H9 (cell line): ENCODE measurements around the gene FGF4. TPM values are rescaled to one million over a fixed set of nuclear protein-coding genes. Genes with fewer than 3 reads are reported as not detected.

Experiments
- DNase-seq: peaks from one replicate; pipeline ENCODE4 v3.0.0-alpha.2; 2017
- H2AFZ ChIP-seq: one replicate; pipeline ENCODE4 v1.6.1; 2013; ENCODE audit warnings: mild to moderate bottlenecking, low read length, control low read depth, moderate library complexity
- H2AK5ac ChIP-seq: 2 replicates; pipeline ENCODE4 v1.6.1; 2013; ENCODE audit warnings: low read length, control low read depth, mixed read lengths; ENCODE audit not compliant: insufficient read length
- H2BK120ac ChIP-seq: one replicate; pipeline ENCODE4 v1.6.1; 2013; ENCODE audit warnings: low read depth, mild to moderate bottlenecking, low read length, control low read depth, inconsistent platforms; ENCODE audit not compliant: poor library complexity, severe bottlenecking
- H2BK12ac ChIP-seq: 2 replicates; pipeline ENCODE4 v1.6.1; 2013; ENCODE audit warnings: low read length, control low read depth, mixed read lengths, low read depth; ENCODE audit not compliant: insufficient read length
- H2BK15ac ChIP-seq: 2 replicates; pipeline ENCODE4 v1.6.1; 2013; ENCODE audit warnings: low read depth, low read length, control low read depth
- H2BK20ac ChIP-seq: one replicate; pipeline ENCODE4 v1.6.1; 2013; ENCODE audit warnings: low read depth, mild to moderate bottlenecking, low read length, control low read depth, inconsistent platforms; ENCODE audit not compliant: poor library complexity, severe bottlenecking
- H2BK5ac ChIP-seq: 2 replicates; pipeline ENCODE4 v1.6.1; 2013; ENCODE audit warnings: low read length, control low read depth, mixed read lengths; ENCODE audit not compliant: insufficient read length
- H3K14ac ChIP-seq: 2 replicates; pipeline ENCODE4 v1.6.1; 2013; ENCODE audit warnings: low read length, control low read depth; ENCODE audit not compliant: insufficient read depth
- H3K18ac ChIP-seq: 2 replicates; pipeline ENCODE4 v1.6.1; 2013; ENCODE audit warnings: low read depth, mild to moderate bottlenecking, mixed read lengths, low read length, control low read depth; ENCODE audit not compliant: insufficient read length
- H3K23ac ChIP-seq: 2 replicates; pipeline ENCODE4 v1.6.1; 2013; ENCODE audit warnings: low read length, control low read depth, mixed read lengths, low read depth; ENCODE audit not compliant: insufficient read length
- H3K23me2 ChIP-seq: 2 replicates; pipeline ENCODE4 v1.6.1; 2013; ENCODE audit warnings: low read depth, mild to moderate bottlenecking, mixed read lengths, low read length, control low read depth; ENCODE audit not compliant: insufficient read length, poor library complexity, severe bottlenecking
- H3K27ac ChIP-seq: 2 replicates; pipeline ENCODE4 v1.5.1; 2013; ENCODE audit warnings: low read length, control low read depth, mixed read lengths, low read depth; ENCODE audit not compliant: insufficient read length
- H3K27me3 ChIP-seq: 2 replicates; pipeline ENCODE4 v1.6.1; 2013; ENCODE audit warnings: low read length, control low read depth, inconsistent platforms; ENCODE audit not compliant: insufficient read depth
- H3K4ac ChIP-seq: 2 replicates; pipeline ENCODE4 v1.6.1; 2013; ENCODE audit warnings: low read depth, mild to moderate bottlenecking, control low read depth, inconsistent platforms, low read length, moderate library complexity
- H3K4me1 ChIP-seq: 2 replicates; pipeline ENCODE4 v1.6.1; 2013; ENCODE audit warnings: low read length, control low read depth, inconsistent platforms; ENCODE audit not compliant: insufficient read depth
- H3K4me2 ChIP-seq: 2 replicates; pipeline ENCODE4 v1.6.1; 2013; ENCODE audit warnings: low read length, control low read depth, mixed read lengths; ENCODE audit not compliant: insufficient read length, insufficient read depth
- H3K56ac ChIP-seq: 2 replicates; pipeline ENCODE4 v1.6.1; 2013; ENCODE audit warnings: low read depth, mild to moderate bottlenecking, mixed read lengths, low read length, control low read depth; ENCODE audit not compliant: insufficient read length
- H3K79me1 ChIP-seq: 2 replicates; pipeline ENCODE4 v1.6.1; 2013; ENCODE audit warnings: low read depth, mild to moderate bottlenecking, moderate library complexity, low read length, control low read depth, inconsistent platforms; ENCODE audit not compliant: insufficient read depth, poor library complexity, severe bottlenecking
- H3K79me2 ChIP-seq: 2 replicates; pipeline ENCODE4 v1.6.1; 2013; ENCODE audit warnings: low read length, control low read depth, inconsistent platforms; ENCODE audit not compliant: insufficient read depth
- H3K9ac ChIP-seq: 2 replicates; pipeline ENCODE4 v1.6.1; 2013; ENCODE audit warnings: low read length, control low read depth, mixed read lengths; ENCODE audit not compliant: insufficient read length; ENCODE audit errors: extremely low read depth
- H3K9me3 ChIP-seq: one replicate; pipeline ENCODE4 v1.6.1; 2013; ENCODE audit warnings: low read depth, low read length, inconsistent platforms; ENCODE audit not compliant: control insufficient read depth
- H3T11ph ChIP-seq: one replicate; pipeline ENCODE4 v1.6.1; 2013; ENCODE audit warnings: mild to moderate bottlenecking, low read length, control low read depth, inconsistent platforms
- H4K20me1 ChIP-seq: one replicate; pipeline ENCODE4 v1.6.1; 2013; ENCODE audit not compliant: control insufficient read depth, insufficient read length, insufficient read depth
- H4K5ac ChIP-seq: 2 replicates; pipeline ENCODE4 v1.6.1; 2013; ENCODE audit warnings: low read depth, mild to moderate bottlenecking, mixed read lengths, low read length, control low read depth; ENCODE audit not compliant: insufficient read length
- H4K8ac ChIP-seq: replicated peaks from 2 replicates; pipeline ENCODE4 v1.6.1; 2013; ENCODE audit warnings: low read length, control low read depth, mixed read lengths, low read depth; ENCODE audit not compliant: insufficient read length
- H4K91ac ChIP-seq: 2 replicates; pipeline ENCODE4 v1.6.1; 2013; ENCODE audit warnings: low read depth, mild to moderate bottlenecking, moderate library complexity, mixed read lengths, low read length, control low read depth; ENCODE audit not compliant: insufficient read length
- H3K27ac Mint-ChIP-seq, 3 experiments: 2 replicates in 2 of 3; 3 replicates in 1 of 3; pipeline ENCODE4 v1.8.0; 2020 to 2021; ENCODE audit warnings: mixed read lengths in 3 of 3, mild to moderate bottlenecking in 1 of 3, moderate library complexity in 1 of 3
- H3K27me3 Mint-ChIP-seq: 2 replicates; pipeline ENCODE4 v1.8.0; 2021; ENCODE audit warnings: low read depth, mild to moderate bottlenecking, moderate library complexity, mixed read lengths
- H3K36me3 Mint-ChIP-seq, 3 experiments: 2 replicates in 2 of 3; 3 replicates in 1 of 3; pipeline ENCODE4 v1.8.0; 2020 to 2021; ENCODE audit warnings: low read depth in 3 of 3, mixed read lengths in 3 of 3; ENCODE audit not compliant: insufficient read depth in 1 of 3
- H3K4me1 Mint-ChIP-seq, 2 experiments: 2 replicates each; pipeline ENCODE4 v1.8.0; 2020; ENCODE audit warnings: mixed read lengths in 2 of 2
- H3K4me3 Mint-ChIP-seq, 2 experiments: 2 replicates in 1 of 2; 3 replicates in 1 of 2; pipeline ENCODE4 v1.8.0; 2020 to 2021; ENCODE audit warnings: mild to moderate bottlenecking in 2 of 2, mixed read lengths in 2 of 2, moderate library complexity in 1 of 2
- H3K9me3 Mint-ChIP-seq, 2 experiments: 2 replicates in 1 of 2; 3 replicates in 1 of 2; pipeline ENCODE4 v1.8.0; 2020; ENCODE audit warnings: mild to moderate bottlenecking in 2 of 2, mixed read lengths in 2 of 2, moderate library complexity in 1 of 2
- WGBS: extraction: QIAGEN DNeasy Blood & Tissue Kit; methylation state at CpG from one replicate; pipeline ENCODE4 v1.1.7; 2013; ENCODE audit warnings: missing lambda C conversion rate, low lambda C conversion rate, mixed read lengths; ENCODE audit not compliant: insufficient read length; ENCODE audit errors: extremely low coverage; 5-methylcytosine and 5-hydroxymethylcytosine counted together
- total RNA-seq: library from RNA; stranded (reverse); gene quantifications from 2 replicates; pipeline ENCODE4 v1.2.1, GENCODE V29; 2021
- TF ChIP-seq, protein P1 (sequence below): fragments of 200-600 bp; sonication (generic); conservative IDR thresholded peaks from 3 replicates; pipeline ENCODE4 v1.8.0; 2021; ENCODE audit warnings: antibody characterized with exemption, mild to moderate bottlenecking

Gene FGF4
- total RNA-seq, 1 experiment from 2014 or later = 0.68 TPM

DNA sequence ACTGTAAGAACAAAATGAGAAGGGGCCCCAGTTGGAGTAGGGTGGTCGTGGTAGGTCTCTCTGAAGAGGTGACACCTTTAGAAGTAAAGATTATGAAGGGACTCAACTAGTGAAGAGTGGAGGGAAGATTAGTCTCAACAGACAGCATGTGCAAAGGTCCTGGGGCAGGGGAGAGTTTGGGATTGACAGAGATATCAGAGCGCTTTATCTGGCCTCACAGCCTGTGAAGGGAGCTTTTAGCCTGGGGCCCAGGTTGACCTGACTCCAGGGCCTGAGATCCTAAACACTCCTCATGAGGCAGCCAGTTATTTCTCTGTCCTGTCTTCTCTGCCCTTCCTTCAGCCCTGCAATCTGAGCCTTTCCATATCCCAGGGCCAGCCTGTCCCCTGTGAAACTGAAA is 27.9 kb upstream of the FGF4 start:
- WGBS = no CpG with 5 or more reads among the region's 2 CpGs
- peaks cover 3 to 6% of the 10 kb centered on the region in 2 experiments; a peak in 3 of 5 replicates for H3K9me3 Mint-ChIP-seq
- H3K27ac ChIP-seq = no peak overlapping the region

More for the DNA sequence above, 27.9 kb upstream of the FGF4 start:
- H2AK5ac ChIP-seq = no peak overlapping the region
- H2BK15ac ChIP-seq = no peak overlapping the region
- no peak overlapping the region for H3T11ph ChIP-seq
- H3K27ac Mint-ChIP-seq = no peak overlapping the region
- H3K79me1 ChIP-seq = no peaks in the 10 kb centered on the region
- DNase-seq = no peak
- no peaks in the 10 kb centered on the region for H3K4me1 ChIP-seq
- peaks cover 24% of the 10 kb centered on the region for H3K27me3 Mint-ChIP-seq
- no peak overlapping the region for H4K5ac ChIP-seq
- H2BK20ac ChIP-seq = no peak overlapping the region
- no peak overlapping the region for H2BK5ac ChIP-seq
- no peak overlapping the region for H2AFZ ChIP-seq
- H4K8ac ChIP-seq = no peak overlapping the region
- H3K79me2 ChIP-seq = no peaks in the 10 kb centered on the region
- H3K23me2 ChIP-seq = peaks cover 3% of the 10 kb centered on the region
- no peak overlapping the region for H3K56ac ChIP-seq
- no peak overlapping the region for H2BK12ac ChIP-seq
- no peaks in the 10 kb centered on the region for H4K20me1 ChIP-seq
- H3K4me1 Mint-ChIP-seq = peaks cover under 1 to 2% of the 10 kb centered on the region in 2 experiments; a peak in 1 of 4 replicates
- no peak overlapping the region for H2BK120ac ChIP-seq
- no peak overlapping the region for H3K4ac ChIP-seq
- TF ChIP-seq, protein P1, sequence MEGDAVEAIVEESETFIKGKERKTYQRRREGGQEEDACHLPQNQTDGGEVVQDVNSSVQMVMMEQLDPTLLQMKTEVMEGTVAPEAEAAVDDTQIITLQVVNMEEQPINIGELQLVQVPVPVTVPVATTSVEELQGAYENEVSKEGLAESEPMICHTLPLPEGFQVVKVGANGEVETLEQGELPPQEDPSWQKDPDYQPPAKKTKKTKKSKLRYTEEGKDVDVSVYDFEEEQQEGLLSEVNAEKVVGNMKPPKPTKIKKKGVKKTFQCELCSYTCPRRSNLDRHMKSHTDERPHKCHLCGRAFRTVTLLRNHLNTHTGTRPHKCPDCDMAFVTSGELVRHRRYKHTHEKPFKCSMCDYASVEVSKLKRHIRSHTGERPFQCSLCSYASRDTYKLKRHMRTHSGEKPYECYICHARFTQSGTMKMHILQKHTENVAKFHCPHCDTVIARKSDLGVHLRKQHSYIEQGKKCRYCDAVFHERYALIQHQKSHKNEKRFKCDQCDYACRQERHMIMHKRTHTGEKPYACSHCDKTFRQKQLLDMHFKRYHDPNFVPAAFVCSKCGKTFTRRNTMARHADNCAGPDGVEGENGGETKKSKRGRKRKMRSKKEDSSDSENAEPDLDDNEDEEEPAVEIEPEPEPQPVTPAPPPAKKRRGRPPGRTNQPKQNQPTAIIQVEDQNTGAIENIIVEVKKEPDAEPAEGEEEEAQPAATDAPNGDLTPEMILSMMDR = no peak
- H3K27me3 ChIP-seq = no peaks in the 10 kb centered on the region; the same call in 1 of the 2 replicates
- no peak overlapping the region for H4K91ac ChIP-seq
- no peaks in the 10 kb centered on the region for H3K9me3 ChIP-seq
- no peak overlapping the region for H3K18ac ChIP-seq
- no peak overlapping the region for H3K4me2 ChIP-seq
- H3K4me3 Mint-ChIP-seq = no peak overlapping the region
- H3K9ac ChIP-seq = no peak overlapping the region
- no peak overlapping the region for H3K23ac ChIP-seq
- H3K36me3 Mint-ChIP-seq = peaks cover 0 to 5% (median 1%) of the 10 kb centered on the region in 3 experiments; a peak in 3 of 7 replicates
- no peak overlapping the region for H3K14ac ChIP-seq
